GM19467 (cell line): ENCODE data around the gene IFNGR1.
"Not testable (repeated sequence)": the region's sequence is repeated elsewhere in the genome, so short reads cannot be mapped to it uniquely, and the experiment has no call there.

Source experiments
- ATAC-seq: cut with Tn5 transposase; IDR thresholded peaks from one replicate; pipeline ENCODE4 v1.9.1; 2021; ENCODE audit warnings: mild to moderate bottlenecking, moderate library complexity; ENCODE audit not compliant: unreplicated experiment

The IFNGR1 gene

DNA sequence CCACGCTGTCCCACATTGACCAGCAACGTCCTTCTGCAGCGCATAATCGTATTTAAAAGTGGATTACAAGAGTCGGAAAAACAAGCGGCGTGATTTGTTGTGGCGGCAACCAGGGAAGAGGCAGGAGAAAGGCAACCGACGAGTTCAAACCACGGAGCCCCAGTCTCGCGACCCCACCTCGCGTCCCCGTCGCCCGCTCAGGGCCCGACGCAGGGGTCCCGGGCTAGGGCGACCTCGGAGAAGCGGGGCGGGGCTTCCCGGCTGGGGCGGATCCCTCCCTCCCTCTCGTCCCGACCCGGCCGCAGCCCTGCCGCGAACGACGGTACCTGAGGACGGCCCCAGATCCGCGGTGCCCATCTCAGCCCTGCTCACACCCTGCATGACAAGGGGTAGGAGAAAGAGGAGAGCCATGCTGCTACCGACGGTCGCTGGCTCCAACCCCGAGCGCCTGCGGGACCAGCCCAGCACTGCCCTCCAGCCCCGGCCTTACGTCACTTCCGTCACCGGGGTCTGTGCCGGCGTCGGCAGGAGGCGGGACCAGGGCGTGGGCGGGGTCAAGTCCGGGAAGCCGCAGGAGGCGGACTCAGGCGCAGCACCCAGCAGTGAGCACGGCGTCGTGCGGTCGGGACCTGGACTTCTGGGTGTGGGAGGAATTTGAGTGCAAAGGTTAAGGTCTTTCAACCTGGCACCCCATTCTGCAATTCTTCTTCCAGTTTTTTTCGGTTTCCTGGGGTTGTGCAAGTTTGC lies at the start of gene IFNGR1:
TSS of gene IFNGR1 (minus strand) at position 469 of the 747 bp plus-strand sequence. CDS start at position 411, 58 bp downstream.
- peak; percentile 91 for ATAC-seq

DNA sequence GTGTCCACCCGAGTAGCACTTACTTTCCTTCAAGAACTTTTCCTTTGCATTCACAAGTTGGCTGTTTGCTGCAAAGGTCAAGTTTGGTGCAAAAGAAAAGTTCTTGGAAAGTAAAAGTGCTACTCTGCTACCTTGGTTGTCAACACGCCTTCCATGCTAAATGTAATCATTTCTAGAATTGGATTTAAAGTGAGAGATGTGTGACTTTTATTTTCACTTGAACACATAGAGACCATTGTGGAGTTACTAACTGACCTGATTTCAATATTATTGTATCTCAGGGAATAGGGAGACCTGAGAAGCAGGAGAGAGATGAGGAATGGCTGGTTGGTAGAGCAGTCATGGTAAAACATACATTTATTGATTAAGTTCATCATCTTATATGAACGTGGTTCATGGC lies 49.7 kb upstream of the IFNGR1 start:
- no peak for ATAC-seq

DNA sequence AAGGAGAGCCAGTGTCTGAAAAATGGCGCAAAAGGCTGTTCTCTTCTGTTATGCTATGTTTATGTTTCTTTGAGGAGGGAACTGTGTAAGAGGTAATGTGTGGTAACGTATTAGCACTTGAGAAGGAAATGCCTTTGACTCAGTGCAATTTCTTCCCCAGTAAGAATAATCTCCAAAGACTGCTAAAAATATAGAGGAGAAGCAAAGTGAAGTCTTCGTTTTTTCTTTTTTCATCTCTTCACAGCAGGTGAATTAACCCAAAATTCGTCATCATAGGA lies 47.1 kb upstream of the IFNGR1 start:
- ATAC-seq: no peak

DNA sequence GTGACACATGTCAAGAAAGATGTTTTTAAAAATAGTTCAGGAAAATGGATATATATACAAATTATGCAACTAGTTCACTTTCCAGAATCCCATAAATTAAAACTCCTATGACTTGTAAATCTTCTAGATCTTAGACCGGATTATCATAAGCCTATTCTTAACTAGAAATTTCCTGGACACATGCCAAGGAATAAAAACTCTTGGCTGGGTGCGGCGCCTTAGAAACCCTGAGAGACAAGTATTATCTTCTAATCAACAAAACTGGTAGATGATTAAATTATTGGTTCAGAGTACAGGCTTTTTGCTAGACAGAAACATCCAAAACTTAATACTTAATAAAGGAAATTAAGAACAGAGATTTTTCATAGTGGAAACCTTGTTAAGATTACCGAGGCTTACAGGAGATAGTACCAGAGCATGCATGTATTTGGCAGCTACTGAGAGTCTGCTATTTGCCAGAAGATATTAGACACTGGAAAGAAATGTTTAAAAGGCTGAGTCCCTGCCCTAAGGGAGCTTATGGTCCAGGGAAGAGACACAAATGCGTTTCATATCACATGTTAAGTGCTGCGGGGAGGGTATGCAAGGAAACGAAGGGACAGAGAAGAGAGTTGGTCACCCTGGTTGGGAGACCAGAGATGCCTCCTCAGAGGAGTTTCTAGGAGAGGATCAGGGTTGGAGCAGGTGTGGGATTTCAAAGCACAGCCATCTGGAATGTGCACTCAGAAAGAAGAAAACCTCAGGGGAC lies 46.5 kb upstream of the IFNGR1 start:
- ATAC-seq: no peak

DNA sequence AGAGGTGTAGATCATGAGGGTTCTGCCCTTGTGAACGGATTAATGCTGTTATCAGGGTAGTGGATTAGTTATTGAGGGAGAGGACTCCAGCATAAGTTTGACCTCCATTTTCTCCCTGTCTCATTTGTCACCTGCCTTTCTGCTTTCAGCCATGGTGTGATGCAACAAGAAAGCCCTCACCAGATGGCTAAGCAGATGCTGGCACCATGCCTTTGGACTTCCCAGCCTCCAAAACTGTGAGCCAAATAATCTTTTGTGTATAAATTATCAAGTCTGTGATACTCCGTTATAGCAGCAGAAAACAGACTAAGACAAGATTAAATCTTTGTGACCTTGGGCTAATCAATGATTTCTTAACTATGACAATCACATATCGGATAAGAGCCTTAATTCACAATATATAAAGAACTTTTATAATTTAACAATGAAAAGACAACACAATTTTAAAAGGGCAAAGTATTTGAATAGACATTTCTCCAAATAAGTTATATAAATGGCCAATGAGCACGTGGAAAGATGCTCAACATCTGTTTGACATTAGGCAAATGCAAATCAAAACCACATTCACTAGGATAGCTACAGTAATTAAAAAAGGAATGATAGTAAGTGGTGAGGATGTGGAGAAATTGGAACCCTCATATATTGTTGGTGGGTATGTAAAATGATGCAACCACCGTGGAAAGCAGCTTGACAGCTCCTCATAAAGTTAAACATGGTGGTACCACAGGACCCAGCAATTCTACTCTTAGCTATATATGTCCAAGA lies 45.3 kb upstream of the IFNGR1 start:
- no peak for ATAC-seq

- no peak for ATAC-seq
Observed at GRCh38 chr6:137261761-137262160, 42.6 kb upstream of the IFNGR1 start.

- no peak for ATAC-seq
Observed at GRCh38 chr6:137261361-137261760, 42.2 kb upstream of the IFNGR1 start.

GRCh38 chr6:137260217-137260616 lies 41.0 kb upstream of the IFNGR1 start:
- ATAC-seq: no peak

- ATAC-seq: no peak
Observed at GRCh38 chr6:137259349-137259748, 40.2 kb upstream of the IFNGR1 start.

GRCh38 chr6:137258170-137258569 lies 39.0 kb upstream of the IFNGR1 start:
- no peak for ATAC-seq

DNA sequence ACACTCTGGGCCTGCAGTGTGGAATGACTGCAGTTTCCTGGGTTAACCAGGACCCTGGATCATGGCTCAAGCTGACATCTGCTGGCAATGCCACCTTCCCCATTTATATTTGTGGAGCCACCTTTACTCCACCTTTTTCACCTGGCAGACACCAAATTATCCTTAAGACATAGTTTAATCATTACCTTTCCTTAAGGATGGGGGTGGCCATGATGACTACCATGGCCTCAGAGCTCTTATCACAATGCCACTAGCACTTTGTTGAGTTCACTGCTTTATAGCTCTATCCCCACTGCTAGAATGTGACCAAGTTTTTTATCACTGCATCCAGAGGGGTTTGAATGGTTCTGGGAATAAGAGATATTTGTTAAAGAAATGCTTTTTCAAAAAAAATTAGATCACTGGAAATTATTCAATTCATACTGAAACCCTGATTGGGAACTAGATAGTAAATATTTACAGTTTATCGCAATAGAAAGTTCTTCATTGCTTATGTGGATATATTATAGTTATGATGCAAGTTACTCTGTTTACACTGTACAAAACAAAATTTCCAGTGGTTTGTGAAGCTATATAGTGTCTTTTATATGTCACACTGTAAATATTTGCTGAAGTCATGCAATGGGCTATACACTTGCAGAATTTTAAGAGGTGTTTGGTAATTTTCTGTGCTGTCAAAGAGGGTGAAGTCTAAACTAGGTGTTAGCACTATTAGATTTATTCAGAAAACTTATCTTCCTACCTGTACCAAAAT lies 37.3 kb upstream of the IFNGR1 start:
- no peak for ATAC-seq

DNA sequence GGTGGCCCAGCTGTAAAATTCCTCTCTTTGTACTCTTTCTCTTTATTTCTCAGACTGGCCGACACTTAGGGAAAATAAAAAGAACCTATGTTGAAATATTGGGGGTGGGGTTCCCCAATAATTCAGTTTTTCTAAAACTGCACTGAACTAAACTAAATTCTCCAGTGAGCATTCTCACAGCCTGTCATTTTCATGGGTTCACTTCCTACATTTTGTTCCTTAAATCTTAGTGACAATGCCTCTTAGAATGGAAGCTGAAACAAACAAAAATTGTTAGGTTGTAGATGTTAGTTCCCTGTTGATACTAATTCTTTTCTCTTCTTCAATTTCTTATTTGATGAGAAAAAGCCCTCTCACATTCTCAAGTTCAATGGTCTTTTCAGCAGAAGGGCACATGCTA lies 35.8 kb upstream of the IFNGR1 start:
- ATAC-seq: no peak

DNA sequence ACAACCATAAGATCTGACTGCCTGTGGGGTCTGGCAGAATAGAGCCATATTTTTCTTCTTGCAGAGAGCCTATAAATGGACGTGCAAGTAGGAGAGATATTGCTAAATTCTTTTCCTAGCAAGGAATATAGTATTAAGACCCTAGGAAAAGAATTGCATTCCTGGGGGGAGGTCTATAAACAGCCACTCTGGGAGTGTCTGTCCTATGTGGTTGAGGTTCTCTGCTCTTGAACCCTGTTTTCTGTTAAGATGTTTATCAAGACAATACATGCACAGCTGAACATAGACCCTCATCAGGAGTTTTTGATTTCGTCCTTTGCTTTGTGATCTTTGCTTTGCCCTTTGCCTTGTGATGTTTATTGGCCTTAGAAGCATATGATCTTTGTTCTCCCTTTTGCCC lies 35.2 kb upstream of the IFNGR1 start:
- not testable (repeated sequence) for ATAC-seq

GRCh38 chr6:137248702-137249101 lies 29.5 kb upstream of the IFNGR1 start:
- ATAC-seq: peak; percentile 48

- no peak for ATAC-seq
Observed at GRCh38 chr6:137247724-137248123, 28.5 kb upstream of the IFNGR1 start.

GRCh38 chr6:137246791-137247202 lies 27.6 kb upstream of the IFNGR1 start:
- ATAC-seq: no peak

GRCh38 chr6:137246164-137246563 lies 27.0 kb upstream of the IFNGR1 start:
- no peak for ATAC-seq

GRCh38 chr6:137241481-137242038 lies 22.4 kb upstream of the IFNGR1 start:
- no peak for ATAC-seq

GRCh38 chr6:137240168-137240567 lies 21.0 kb upstream of the IFNGR1 start:
- no peak for ATAC-seq

DNA sequence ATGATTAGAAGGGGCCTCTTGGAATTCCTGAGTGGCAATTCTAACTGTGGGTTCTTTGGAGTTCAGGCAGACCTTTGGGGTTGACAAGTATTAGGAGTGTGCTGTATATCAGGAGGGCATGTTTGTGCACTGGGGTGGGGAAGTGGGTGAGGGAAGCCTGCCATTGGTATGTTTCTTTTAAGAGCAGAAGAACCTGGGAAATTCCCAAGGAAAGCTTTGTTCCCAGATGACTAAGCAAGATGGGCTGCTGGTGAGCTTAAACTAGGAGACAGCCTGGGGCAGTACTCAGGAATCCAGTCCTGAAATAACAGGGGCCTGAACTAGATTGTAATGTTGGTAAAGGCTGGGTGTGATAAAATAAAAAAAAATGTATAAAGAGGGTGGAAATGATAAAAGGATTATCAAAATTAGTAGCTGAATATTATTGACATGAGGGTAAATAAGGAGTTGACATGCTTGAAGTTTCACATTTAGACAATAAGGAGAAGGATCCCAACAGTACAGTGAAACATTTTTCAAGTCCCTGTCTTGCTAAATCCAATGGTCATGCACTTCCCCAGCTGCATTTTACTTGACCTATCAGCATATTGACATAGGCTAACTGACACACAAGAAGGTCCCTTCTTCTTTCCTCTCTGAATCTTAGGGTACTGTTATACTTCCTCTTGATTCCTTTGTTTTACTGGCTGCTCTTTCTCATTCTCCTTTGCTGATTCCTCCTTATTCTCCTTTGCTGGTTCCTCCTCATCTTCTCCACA lies 18.4 kb upstream of the IFNGR1 start:
- ATAC-seq: no peak
